ENCODE data around the gene SPPL2B.

GRCh38 chr19:2357279-2358206 lies 29.1 kb downstream of the SPPL2B start:
- TF ChIP-seq HDGF (IDR thresholded peaks at IDR 0.05; ENCODE audit: borderline replicate concordance) (no peak), SP1 (IDR thresholded peaks at IDR 0.05) (no peak), FOXM1 (IDR thresholded peaks at IDR 0.05; ENCODE audit: borderline replicate concordance) (no peak), ARNT (IDR thresholded peaks at IDR 0.05) (no peak), FOXK2 (IDR thresholded peaks at IDR 0.05) (no peak), SUZ12 (IDR thresholded peaks at IDR 0.05) (no peak), NFRKB (IDR thresholded peaks at IDR 0.05) (no peak), BHLHE40 (IDR thresholded peaks at IDR 0.05; ENCODE audit: borderline replicate concordance) (no peak), TARDBP (IDR thresholded peaks at IDR 0.05) (no peak), ZNF384 (IDR thresholded peaks at IDR 0.05) (no peak), FOXA1 (IDR thresholded peaks at IDR 0.05) (no peak)
